Transverse colon (tissue), 4 donors: ENCODE measurements around the gene MADD. TPM values are rescaled to one million over a fixed set of nuclear protein-coding genes. Genes with fewer than 3 reads are reported as not detected.

ENCODE experiments used
- DNase-seq: peaks from one replicate; pipeline ENCODE4 v3.0.0-alpha.2; 2019
- H3K27ac ChIP-seq, 4 donors: fragments of 200-600 bp; sonication (generic); 2 replicates each; pipeline ENCODE4 v1.5.1; 2016 to 2018; ENCODE audit warnings: inconsistent platforms in 4 of 4
- H3K27me3 ChIP-seq: fragments of 200-600 bp; sonication (generic); 2 replicates; pipeline ENCODE4 v1.5.1; 2017; ENCODE audit warnings: inconsistent platforms
- H3K36me3 ChIP-seq, 4 donors: fragments of 200-600 bp; sonication (generic); 2 replicates each; pipeline ENCODE4 v1.5.1; 2017 to 2019; ENCODE audit warnings: inconsistent platforms in 4 of 4
- H3K4me1 ChIP-seq, 4 donors: fragments of 200-600 bp; sonication (generic); 2 replicates each; pipeline ENCODE4 v1.5.1; 2017 to 2020; ENCODE audit warnings: inconsistent platforms in 4 of 4
- H3K4me3 ChIP-seq, 4 donors: fragments of 200-600 bp; sonication (generic); 1 replicate in 1 of 4; 2 replicates in 3 of 4; pipeline versions ENCODE4 v1.5.1 to v1.6.1; 2017 to 2019; ENCODE audit warnings: inconsistent platforms in 4 of 4
- H3K9me3 ChIP-seq, 2 donors: fragments of 200-600 bp; sonication (generic); 2 replicates each; pipeline ENCODE4 v1.5.1; 2017 to 2019; ENCODE audit warnings: inconsistent platforms in 2 of 2
- CTCF ChIP-seq, 5 experiments: fragments of 200-600 bp in 3 of 5; fragments of 450-650 bp in 2 of 5; sonication (generic) in 3 of 5; IDR thresholded peaks; 1 replicate in 2 of 5; 2 replicates in 3 of 5; pipeline ENCODE4 v1.5.1; 2016 to 2017; ENCODE audit warnings: antibody characterized with exemption in 5 of 5, inconsistent platforms in 3 of 5, mild to moderate bottlenecking in 2 of 5, moderate library complexity in 1 of 5
- EP300 ChIP-seq: sonication (generic); formaldehyde crosslinking; IDR thresholded peaks from one replicate; pipeline ENCODE4 v1.6.1; 2017; ENCODE audit warnings: antibody characterized with exemption, low read depth
- POLR2A ChIP-seq: fragments of 450-650 bp; IDR thresholded peaks from one replicate; pipeline ENCODE4 v1.6.1; 2016; ENCODE audit warnings: antibody characterized with exemption, mild to moderate bottlenecking, moderate library complexity
- POLR2AphosphoS5 ChIP-seq, 3 donors: sonication (generic); formaldehyde crosslinking; IDR thresholded peaks; one replicate each; pipeline ENCODE4 v1.6.1; 2016; ENCODE audit warnings: antibody characterized with exemption in 3 of 3
- WGBS, 2 donors: methylation state at CpG; one replicate each; pipeline ENCODE4 v1.1.5; 2018; ENCODE audit warnings: low coverage in 1 of 2; 5-methylcytosine and 5-hydroxymethylcytosine counted together
- in situ Hi-C, 4 donors: fragments of 200-750 bp; cut with MboI; loops; one replicate each; pipeline versions ENCODE4 v1.15.0 to v1.15.1; 2017; ENCODE audit warnings: low sequenced_read_pairs in 3 of 4, low pct_ligation_motif_present in 1 of 4, low pct_unique_long_range_greater_than_20kb in 1 of 4
- intact Hi-C: fragments of 100-400 bp; cut with DNase I; formaldehyde crosslinking; loops from one replicate; pipeline ENCODE4 v1.15.1; 2023; ENCODE audit warnings: low total_unique reads
- total RNA-seq, 4 donors: library from RNA; depleted of rRNA; stranded (reverse); fragments of >200 nt; gene quantifications; one replicate each; pipeline ENCODE4 v1.1.0, GENCODE V29; 2016

Gene MADD
- total RNA-seq, 4 donors from 2014 or later = 64.3 to 285 (median 71.8) TPM

GRCh38 chr11:47257177-47257516 is 12.8 kb upstream of the MADD start:
- WGBS, 2 donors = 57% methylated on average over 2 of the region's 2 CpGs; no CpG with 5 or more reads in 1 of the 2 donors
- no peak for TF ChIP-seq POLR2AphosphoS5 (IDR thresholded peaks at IDR 0.05)
- TF ChIP-seq POLR2A = no peak
- TF ChIP-seq CTCF (IDR thresholded peaks at IDR 0.05) = no peak
- no peak for TF ChIP-seq EP300
- Histone ChIP-seq H3K4me1 (peaks cover 26 to 67% (median 54%) of the 10 kb centered on the region in 4 donors), H3K36me3 (no peaks in the 10 kb centered on the region), H3K4me3 (peak overlapping the region in 2 of 4 donors; percentile 11 to 41), H3K27ac (peak overlapping the region; percentile 73 to 88 (median 82)), H3K9me3 (no peaks in the 10 kb centered on the region), H3K27me3 (no peaks in the 10 kb centered on the region)
- DNase-seq = no peak
- intact Hi-C loops (no loop called here), in situ Hi-C loops (loop anchor here in 1 of 4 donors (5.0 kb wide), 1 partner anchor 80 kb away; the partner anchor contains the start of gene ARFGAP2)

GRCh38 chr11:47257517-47258316 is 12.2 kb upstream of the MADD start, which contains the start of gene NR1H3:
NR1H3 (plus strand) TSS chr11:47257996; CDS start chr11:47259217, 1,221 bp downstream.
- Histone ChIP-seq H3K9me3 (no peaks in the 10 kb centered on the region), H3K27me3 (no peaks in the 10 kb centered on the region), H3K4me1 (peaks cover 26 to 67% (median 54%) of the 10 kb centered on the region in 4 donors), H3K4me3 (peak within 1 kb of the TSS; percentile 11 to 41 (median 16)), H3K36me3 (no peaks in the 10 kb centered on the region), H3K27ac (peak within 1 kb of the TSS; percentile 73 to 88 (median 82))
- TF ChIP-seq POLR2A (peak; percentile 24), CTCF (IDR thresholded peaks at IDR 0.05) (peak; percentile 45 to 63 (median 60)), EP300 (no peak), POLR2AphosphoS5 (IDR thresholded peaks at IDR 0.05) (peak in 2 of 3 donors; percentile 32 to 54)
- in situ Hi-C loops = loop anchor here in 1 of 4 donors (5.0 kb wide), 1 partner anchor 80 kb away; the partner anchor contains the start of gene ARFGAP2
- DNase-seq = peak; percentile 82
- intact Hi-C loops = no loop called here
- 12% methylated on average over 15 of the region's 15 CpGs; no CpG with 5 or more reads in 1 of the 2 donors for WGBS, 2 donors

- intact Hi-C loops = no loop called here
Observed at GRCh38 chr11:47258317-47258902, 11.5 kb upstream of the MADD start.

More at GRCh38 chr11:47258317-47258902, 11.5 kb upstream of the MADD start:
- Histone ChIP-seq H3K27ac (peak overlapping the region; percentile 73 to 88 (median 82)), H3K36me3 (no peaks in the 10 kb centered on the region), H3K9me3 (no peaks in the 10 kb centered on the region), H3K4me3 (peak overlapping the region; percentile 9 to 41 (median 15)), H3K4me1 (peaks cover 24 to 63% (median 53%) of the 10 kb centered on the region in 4 donors), H3K27me3 (no peaks in the 10 kb centered on the region)
- TF ChIP-seq CTCF (IDR thresholded peaks at IDR 0.05) (no peak), EP300 (no peak), POLR2AphosphoS5 (IDR thresholded peaks at IDR 0.05) (no peak)
- in situ Hi-C loops = loop anchor here in 1 of 4 donors (5.0 kb wide), 1 partner anchor 81 kb away; the partner anchor contains the start of gene ARFGAP2
- no peak for DNase-seq
- WGBS, 2 donors = 67 to 68% methylated on average over 4 to 11 of the region's 11 CpGs
